ENCODE results near the gene ENTREP1.

ENTREP1 gene

DNA sequence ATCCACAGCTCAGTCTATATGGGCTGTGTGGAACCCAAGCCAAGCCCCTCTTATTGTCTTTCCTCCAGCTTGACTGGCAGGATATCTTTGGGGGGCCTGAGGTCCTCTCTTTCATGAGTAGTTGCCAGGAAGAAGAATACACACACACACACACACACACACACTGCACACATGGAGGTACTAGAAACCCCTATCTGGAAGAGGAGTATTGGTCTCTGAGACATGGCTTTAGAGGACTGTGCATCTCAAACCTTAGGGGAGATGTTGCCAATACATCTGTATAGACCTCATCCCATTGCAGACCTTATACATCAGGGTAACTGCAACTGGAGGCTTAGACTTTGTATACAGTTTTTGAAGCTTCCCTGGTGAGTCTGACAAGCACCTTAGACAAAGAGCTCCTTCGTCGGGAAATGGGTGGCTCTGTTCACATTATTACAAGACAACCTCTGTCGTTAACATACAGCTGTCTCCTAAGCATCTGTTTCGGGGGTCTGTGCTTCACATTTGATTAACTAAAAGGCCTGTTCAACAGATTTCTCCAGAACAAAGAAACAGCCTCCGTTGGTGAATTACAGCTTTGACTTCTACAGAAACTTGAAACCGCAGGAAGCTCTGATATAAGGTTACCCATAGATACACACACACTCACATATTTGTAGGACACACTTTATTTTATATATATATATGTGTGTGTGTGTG is 5.5 kb upstream of the ENTREP1 start:
- DNase-seq, result no peak

DNA sequence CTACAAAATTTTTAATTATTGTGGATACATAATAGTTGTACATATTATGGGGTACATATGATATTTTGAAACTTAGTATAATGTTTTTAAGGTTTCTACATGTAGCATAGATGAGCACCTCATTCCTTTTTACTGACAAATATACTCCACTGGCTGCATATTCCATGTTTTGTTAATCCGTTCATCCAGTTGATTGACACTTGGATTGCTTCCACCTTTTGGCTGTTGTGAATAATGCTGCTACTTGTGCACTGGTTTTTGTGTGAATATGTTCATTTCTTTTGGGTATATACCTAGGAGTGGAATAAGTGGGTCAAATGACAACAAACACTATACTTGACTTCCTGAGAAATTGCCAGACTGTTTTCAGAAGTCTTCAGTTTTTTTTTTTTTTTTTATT is 2.8 kb upstream of the ENTREP1 start:
- no peak for DNase-seq

DNA sequence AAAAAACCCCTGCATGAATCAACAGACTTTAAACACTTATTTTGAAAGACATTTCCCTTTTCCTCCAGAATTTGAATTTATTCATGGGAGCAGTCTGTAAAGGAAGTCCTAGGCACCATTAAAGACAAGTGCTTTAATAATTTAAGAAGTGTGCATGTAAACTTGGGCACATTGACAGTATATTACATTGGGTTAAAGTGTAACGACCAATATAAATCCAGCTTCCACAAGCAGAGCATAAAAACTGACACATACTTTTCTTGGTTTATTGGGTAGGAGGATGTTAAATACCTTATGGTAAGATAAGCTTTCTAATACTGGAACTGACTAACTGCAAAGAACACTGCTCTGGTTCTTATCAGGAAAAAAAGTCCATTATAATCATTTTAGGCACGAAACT is 1.2 kb upstream of the ENTREP1 start:
- DNase-seq, result no peak

DNA sequence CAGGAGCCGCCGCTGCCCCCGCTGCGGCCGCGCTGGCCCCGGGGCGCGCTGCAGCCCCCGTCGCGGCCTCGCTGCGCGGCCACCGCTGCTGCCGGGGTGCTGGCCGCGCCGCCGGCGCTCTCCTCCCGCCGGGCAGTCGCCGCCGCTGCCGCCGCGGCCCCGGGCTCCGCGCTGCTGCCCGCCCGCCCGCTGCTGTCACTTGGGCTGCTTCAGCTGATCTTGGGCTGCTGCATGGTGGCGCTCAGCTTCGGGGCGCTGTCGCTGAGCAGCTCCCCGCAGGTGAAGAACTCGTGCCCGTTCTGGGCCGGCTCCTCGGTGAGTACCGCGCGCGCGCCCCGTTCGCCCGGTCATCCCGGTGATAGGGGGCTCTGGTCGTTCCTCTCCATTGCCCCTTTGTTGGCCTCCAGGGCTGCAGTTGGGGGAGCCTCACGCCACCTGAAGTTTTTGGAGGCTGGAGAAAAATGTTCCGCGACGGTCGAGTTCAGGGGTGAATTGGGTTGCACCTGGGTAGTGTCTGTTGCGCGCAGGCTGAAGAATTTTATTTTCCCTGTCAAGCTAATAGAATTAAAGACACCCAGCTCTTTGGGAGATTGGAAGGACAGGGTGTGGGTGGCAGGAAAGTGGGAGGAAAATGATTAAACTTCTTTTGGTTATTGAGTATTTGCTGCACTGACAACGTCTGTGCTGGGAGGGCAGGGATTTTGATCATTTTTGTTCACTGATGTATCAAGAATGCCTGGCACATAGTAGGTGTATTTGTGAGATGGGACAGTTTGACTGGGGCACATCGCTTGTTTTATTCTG is 596 bp downstream of the ENTREP1 start:
- DNase-seq, result no peak

DNA sequence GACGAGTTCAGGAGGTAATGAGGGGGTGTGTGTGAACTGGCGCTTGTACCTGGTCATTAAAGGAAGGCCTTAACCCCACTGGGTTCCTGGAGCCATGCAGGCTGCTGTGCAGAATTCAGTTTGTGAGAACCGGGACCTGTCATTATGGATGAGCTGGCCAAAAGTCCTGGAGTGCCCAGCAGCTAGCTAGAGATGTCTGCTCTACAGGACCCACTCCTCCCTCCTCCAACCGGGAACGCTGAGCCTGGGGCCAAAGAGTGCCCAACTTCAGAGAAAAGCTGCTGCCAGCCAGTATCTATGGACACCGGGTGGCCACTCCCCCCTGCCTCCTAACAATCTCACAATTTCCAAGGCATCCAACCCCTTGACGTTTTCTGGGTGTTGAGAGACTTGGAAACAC is 1.2 kb downstream of the ENTREP1 start:
- no peak for DNase-seq

DNA sequence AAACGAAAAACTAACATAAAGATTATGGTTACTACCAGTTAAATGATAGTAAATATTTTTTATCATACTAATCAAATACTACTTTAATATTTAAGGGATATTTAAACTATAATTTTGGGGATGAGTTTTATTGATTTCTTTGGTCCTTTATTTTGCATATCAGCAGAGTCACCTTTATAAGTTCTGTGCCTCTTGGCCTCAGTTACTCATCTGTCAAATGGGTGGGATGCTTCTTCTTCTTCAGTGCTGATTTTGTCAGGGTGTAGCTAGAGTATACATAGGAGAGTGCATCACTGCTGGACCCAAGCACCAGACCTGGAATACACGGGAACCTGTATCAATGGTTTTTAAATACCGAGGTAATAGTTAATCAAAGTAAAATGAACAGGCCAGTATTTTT is 5.6 kb downstream of the ENTREP1 start:
- DNase-seq, result no peak

DNA sequence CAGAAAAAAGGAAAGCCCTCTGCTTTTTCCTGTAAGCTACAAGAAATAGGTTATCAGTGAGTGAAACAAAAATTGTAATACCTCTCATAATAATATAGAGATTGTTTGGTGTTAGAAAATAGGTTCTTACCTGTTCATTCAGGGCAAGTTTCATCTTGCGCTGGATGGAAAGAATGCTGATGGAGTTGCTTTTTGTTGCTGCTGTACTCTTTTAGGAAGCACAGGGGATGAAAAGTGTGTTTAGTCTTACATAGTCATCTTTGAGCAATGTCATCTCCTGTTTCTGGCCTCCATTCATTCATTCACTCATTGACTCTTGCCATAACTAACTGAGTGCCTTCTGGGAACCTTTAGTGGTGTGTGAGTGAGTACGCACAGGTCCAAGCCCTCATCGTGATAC is 6.4 kb downstream of the ENTREP1 start:
- DNase-seq, result no peak

DNA sequence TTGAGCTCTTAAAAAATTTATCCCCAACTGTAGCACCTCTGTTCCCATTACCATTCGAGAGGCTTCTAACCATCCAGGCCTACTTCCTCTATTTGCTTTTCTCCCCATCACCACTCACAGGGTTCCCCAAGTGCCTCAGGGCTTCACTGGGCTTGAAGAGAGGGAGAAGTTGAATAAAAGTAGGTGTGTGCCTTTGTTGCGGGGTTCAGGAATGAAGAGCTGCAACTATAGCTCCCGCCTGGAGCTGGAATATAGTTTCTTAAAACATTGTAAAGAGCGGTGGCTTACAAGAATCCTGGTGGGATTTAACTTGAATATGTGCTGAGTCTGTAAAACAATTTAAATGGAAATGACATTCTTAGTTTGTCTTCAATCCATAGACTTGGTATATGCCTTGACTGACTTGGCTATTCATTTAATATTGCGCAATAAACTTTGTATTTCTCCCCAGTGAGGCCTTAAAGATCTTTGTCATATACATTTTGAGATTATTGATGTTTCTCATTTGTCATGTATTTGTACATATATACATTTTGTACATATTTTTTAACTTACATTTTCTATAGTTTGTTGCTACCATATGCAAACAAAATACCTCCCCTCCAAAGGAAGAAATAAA is 7.2 kb downstream of the ENTREP1 start:
- DNase-seq, result no peak

DNA sequence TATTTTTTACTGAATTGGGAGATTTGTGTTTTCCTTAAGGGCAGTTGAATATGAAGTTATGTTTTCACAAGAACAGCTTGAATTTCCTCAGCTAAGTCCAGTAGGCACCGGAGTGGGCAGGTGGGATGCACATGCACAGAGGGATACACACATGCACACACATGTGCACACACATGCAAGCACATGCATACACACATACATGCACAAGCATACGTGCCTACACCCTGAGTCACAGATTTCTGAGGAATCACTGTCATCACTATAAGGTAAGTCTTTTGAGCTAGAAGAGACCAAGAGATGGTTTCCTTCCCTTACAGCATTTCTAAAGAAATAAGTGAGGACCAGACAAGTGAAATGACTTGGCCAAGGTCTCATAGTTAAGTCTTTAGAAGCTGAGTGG is 8.7 kb downstream of the ENTREP1 start:
- no peak for DNase-seq

DNA sequence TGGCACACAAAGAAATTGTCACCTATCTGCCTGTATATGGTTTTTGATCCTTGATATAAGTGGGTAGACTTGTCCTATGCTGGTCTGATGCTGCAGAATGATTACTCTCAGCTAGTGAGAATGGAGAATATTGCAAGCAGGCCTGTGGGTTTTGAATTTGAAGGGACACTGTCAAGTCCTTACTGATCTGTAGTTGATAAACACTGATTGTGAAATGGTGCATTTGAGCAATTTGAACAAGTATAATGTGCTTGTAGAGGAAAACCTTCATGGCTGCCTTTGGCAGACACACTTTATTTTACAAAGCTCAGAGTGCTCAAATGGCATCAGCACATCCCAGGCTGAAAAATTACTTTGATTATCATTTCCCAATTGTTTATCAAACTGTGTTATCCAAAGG is 9.3 kb downstream of the ENTREP1 start:
- no peak for DNase-seq

DNA sequence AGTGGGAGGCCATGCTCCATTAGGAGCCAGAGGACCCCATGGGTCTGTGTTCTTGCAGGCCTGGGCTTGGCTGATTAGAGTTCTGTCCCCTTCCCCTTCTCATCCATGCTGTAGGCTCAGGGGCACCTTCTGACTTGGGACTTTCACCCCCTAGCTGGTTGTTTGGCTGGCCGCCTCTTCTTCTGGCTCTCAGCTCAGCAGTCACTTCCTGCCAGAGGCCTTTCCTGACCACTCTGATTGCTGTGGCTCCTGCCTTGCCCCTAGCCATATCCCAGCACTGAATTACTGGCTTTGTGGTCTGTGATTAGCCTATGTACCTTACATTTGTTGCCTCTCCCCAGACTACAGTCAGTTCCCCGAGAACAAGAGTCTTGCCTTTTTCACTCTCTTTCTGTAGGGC is 14.6 kb downstream of the ENTREP1 start:
- no peak for DNase-seq

DNA sequence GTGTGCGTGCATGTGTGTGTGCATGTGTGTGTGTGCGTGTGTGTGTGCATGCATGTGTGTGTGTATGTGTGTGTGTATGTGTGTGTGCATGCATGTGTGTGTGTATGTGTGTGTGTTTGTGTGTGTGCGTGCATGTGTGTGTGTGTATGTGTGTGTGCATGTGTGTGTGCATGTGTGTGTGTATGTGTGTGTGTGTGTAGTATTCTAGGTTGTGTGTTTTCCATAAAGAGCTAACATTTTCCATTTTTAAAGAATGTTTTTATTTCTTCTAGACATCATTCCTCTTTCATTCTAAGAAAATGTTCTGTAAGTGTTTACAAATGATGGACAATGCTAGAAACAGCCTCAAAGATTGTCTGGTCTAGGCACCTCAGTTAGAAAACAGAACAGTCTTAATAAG is 15.6 kb downstream of the ENTREP1 start:
- no peak for DNase-seq

DNA sequence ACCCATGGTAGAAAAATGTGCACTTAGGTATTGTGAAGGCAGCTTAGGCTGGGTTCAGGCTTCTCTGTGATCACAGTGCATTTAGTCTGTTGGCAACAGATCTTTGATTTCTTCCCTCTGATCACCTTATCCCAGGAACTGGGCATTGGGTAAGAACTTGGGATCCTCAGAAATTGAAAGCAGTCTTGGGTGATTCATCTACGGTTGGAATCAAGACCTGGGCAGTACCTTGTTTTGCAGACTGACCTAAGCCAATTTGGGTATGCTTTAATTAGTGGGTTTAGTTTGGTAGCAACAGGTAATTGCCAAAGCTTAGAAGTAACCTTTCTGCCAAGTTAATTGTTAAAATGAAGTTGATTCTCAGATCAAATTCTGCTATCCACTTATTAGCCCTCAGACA is 17.8 kb downstream of the ENTREP1 start:
- DNase-seq, result no peak

DNA sequence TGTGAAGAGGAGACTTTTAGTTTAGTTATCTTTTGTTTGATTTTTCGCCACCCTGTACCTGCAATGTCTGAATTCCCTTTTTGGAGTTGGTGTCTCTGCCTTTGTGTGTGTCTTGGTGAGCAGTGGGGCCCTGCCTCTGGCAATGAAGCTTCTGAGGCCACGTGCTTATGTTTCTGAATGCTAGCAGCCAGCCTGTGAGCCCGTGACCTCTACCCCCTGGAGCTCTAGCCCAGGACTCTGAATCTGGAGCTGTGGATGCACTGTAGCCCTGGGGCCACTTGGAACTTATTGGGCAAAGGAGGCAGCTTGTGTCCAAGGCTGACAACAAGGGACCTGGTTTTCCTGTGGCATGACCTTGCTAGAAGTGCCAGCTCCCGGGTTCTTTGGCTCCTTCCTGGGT is 19.4 kb downstream of the ENTREP1 start:
- no peak for DNase-seq

DNA sequence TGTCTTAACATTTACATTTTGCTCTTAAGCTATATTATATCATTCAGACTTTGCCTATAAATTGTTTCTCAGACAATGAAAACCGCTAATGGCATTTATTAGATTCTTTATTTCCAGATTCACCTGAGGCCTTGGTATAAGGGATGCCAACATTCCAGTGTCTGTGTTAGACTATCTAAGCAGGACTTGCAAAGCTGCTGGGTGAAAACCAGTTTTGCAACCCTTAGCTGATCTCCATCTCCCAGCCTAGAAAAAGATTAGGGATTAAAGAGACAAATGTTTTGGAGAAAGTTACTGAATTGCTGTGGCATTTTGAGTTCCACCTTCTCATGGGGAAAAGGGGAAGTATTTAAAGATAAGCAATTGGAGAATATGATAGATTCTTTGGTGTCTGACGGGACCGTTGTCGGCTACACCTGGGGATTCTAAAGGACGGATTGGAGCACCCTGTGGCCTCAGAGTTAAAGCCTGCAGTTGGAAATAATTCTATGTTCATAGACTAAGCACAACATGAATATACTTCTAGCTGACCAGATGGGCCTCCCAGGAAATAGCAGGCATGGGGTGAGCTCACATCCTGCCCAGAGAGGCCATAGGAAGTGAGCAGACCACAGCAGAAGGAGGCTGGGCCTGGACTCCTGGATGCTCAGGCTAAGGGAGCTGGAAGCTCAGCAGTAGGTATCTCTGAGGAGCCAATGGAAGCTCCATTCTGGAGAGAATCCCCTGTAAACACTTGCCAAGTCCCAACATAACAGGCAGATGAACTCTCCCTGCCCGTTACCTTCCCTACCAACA is 21.8 kb downstream of the ENTREP1 start:
- no peak for DNase-seq

DNA sequence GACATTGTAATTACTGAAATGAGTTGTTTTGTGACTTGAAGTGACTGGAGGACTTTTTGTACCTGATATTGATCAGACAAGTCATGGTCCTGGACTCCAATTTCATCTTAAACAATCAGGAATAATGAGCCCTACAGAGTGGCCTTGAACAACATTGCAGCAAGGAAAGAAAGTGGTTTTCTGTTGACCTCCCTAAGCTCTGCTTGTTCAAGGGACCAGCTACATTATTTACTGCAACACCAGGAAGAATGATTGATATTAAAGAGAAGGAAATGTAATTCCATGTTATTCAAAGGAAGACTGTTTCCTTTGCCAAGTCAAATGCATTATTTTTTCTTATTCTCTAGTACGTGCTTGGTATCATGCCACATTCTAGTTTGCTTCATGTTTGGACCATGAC is 22.6 kb downstream of the ENTREP1 start:
- DNase-seq, result no peak

DNA sequence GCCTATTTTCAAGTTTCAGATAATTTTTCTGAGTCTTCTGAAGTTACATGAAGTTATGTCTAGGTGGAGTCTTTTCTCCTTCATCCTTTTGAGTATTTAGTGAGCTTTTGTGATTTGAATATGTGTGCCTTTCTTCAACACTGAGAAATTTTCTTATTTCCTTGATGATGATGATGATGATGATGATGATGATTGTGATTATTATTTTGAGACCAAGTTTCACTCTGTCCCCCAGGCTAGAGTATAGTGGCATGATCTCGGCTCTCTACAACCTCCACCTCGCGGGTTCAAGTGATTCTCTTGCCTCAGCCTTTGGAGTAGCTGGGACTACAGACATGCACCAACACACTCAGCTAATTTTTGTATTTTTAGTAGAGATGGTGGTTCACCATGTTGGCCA is 26.2 kb downstream of the ENTREP1 start:
- no peak for DNase-seq

DNA sequence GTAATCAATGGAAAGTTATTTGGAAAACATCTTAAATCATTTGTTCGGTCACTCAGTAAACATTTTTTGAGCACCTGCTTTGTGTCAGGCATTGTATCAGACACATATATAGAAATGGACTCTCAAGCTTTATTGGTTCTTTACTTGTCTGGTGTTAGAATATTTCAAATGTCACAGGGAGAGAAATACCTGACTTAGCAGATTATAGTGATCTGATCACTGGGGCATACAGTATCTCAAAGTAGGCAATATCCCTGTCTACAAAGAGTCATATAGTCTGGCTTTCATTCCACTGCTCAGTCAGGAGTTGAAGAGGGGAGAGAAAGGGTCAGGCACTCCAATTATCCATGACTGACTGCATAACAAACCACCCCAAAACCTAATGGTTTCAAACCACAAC is 30.2 kb downstream of the ENTREP1 start:
- DNase-seq, result no peak

DNA sequence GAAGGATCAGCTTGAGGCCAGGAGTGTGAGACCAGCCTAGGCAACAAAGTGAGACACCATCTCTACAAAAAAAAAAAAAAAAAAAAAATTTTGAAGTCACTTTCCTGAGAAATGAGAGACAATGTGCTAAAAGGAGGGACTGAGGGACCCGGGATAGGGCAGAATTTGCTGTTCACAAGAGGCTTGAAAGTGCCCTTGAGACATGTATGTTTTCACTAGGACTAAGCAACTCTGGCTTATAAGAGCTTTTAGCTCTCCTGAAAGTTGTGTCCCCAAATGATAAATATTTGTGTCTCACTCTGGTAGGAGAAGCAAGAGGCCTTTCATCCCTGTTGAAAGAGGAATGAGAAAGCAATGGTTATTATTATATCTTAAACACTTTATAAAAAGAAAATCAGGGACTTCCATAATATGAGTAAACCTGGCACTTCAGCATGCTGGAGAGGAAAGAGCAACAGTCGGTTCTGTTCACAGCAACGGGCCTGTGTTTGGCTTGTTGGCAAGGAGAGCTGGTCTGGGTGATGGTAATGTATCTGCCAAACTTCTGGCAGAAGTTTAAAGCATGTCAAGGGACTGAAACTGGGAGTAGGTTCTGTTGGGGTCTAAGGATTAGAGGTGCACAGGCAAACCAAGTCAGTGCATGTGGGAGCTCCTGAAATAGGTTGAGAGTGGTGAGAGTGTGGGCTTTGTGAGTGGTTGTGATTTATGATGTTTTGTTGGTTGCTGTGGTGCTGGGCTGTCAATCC is 32.2 kb downstream of the ENTREP1 start:
- DNase-seq, result no peak

DNA sequence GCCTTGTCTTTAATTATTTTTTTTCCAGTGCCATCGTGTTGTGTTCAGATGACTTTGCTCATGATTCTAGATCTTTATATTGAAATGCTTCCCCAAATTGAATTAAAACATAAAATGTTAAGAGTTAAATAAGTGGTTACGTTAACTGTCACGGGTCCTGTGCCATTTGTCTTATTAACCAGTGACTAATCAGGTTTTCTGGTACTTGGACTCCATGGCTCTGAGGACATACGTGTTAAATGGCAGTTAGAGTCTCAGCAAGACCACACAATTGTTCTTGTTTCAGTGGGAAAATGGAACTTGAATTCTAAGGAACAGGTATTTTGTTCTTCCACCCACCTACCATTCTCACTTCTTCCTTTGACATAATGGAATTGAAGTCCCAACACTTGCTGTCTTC is 32.8 kb downstream of the ENTREP1 start:
- DNase-seq, result no peak

DNA sequence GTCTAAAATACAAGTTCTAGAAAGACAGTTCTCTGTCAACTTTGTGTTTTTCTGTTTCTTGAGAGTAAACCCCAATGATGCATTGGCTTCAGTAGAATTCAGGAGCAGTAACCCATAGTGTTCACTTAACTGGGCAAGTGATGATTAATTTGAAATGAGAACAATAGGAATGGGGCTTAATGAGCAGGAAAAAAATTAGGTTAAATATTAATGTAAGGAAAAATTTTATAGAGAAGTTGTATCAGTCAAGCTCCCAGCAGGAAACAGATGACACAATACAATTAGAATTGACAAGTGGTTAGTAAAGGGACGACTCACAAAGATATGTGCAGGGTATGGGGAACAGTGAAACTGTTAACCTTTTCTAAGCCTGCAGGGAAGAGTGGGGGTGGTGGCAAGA is 38.2 kb downstream of the ENTREP1 start:
- no peak for DNase-seq

DNA sequence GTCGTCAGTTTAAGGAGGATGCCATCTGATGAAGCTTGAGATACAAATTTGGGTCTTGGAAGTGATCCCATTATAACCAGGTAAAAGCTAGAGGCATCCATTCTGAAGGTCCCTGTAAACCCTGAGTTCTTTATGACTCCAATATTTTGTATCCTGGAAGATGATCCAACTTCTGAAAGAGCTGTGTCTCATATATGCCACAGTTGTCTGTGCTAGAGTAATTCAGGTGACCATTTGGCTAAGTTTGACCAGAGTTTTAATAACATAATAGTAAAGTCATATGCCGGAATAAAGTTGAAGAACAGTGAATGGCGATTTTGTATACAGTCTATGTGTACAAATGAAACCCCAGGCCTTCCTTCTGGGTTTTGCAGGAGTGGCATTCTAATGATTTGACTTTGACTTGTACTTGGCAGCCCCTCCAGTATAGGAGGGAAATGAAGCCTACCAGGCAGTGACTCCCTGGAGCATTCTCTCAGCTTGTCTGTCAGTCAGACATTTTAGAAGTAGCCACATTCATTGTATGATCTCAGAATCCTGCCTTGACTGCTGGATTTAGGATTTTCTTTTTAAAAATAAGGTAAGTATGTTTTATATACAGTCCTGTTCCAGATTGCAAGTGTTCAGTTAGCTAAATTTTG is 39.6 kb downstream of the ENTREP1 start:
- DNase-seq, result no peak

All from activated CD4-positive, alpha-beta T cell treated with anti-CD3 and anti-CD28 coated beads, Interleukin-2, amount 50 U/mL, for 4 hours (primary cell).